OCI-LY1 (cell line): ENCODE data around the gene BNIP5.

Source experiments
- H2AFZ ChIP-seq: fragments of 200-600 bp; sonication (generic), shearing (Covaris generic); 2 replicates; pipeline ENCODE4 v1.6.0; 2014; ENCODE audit warnings: antibody characterized with exemption, mild to moderate bottlenecking, low read length
- H3F3A ChIP-seq: fragments of 200-600 bp; sonication (generic), shearing (Covaris generic); 2 replicates; pipeline ENCODE4 v1.6.0; 2014; ENCODE audit warnings: mild to moderate bottlenecking, antibody characterized with exemption, low read length, moderate library complexity; ENCODE audit not compliant: insufficient read depth
- H3K27ac ChIP-seq: fragments of 200-600 bp; sonication (generic); 2 replicates; pipeline ENCODE4 v1.5.1; 2014; ENCODE audit warnings: low read length, mixed run types, mild to moderate bottlenecking, low read depth; ENCODE audit not compliant: poor library complexity, severe bottlenecking
- H3K27me3 ChIP-seq: fragments of 200-600 bp; sonication (generic); 2 replicates; pipeline ENCODE4 v1.6.0; 2014; ENCODE audit warnings: antibody characterized with exemption, mild to moderate bottlenecking, low read length, moderate library complexity; ENCODE audit not compliant: insufficient read depth
- H3K36me3 ChIP-seq: fragments of 200-600 bp; sonication (generic); 2 replicates; pipeline ENCODE4 v1.6.1; 2014; ENCODE audit warnings: mild to moderate bottlenecking, antibody characterized with exemption, low read length, moderate library complexity, mixed read lengths; ENCODE audit not compliant: insufficient read depth
- H3K4me1 ChIP-seq: fragments of 200-600 bp; sonication (generic); 2 replicates; pipeline ENCODE4 v1.5.1; 2014; ENCODE audit warnings: mild to moderate bottlenecking, low read length, moderate library complexity; ENCODE audit not compliant: insufficient read depth, severe bottlenecking
- H3K4me2 ChIP-seq: fragments of 200-600 bp; sonication (generic), shearing (Covaris generic); 2 replicates; pipeline ENCODE4 v1.6.1; 2014; ENCODE audit warnings: low read length
- H3K4me3 ChIP-seq: fragments of 200-600 bp; sonication (generic); 2 replicates; pipeline ENCODE4 v1.5.1; 2014; ENCODE audit warnings: low read length, low read depth, mild to moderate bottlenecking, mixed read lengths; ENCODE audit not compliant: poor library complexity, severe bottlenecking
- H3K79me2 ChIP-seq: fragments of 200-600 bp; shearing (Covaris generic); 2 replicates; pipeline ENCODE4 v1.6.1; 2016; ENCODE audit warnings: mixed run types, low read length, mixed read lengths; ENCODE audit not compliant: insufficient read depth
- H3K9ac ChIP-seq: fragments of 200-600 bp; sonication (generic), shearing (Covaris generic); 2 replicates; pipeline ENCODE4 v1.6.1; 2014; ENCODE audit warnings: mild to moderate bottlenecking, low read length, mixed read lengths
- H3K9me2 ChIP-seq: fragments of 200-600 bp; sonication (generic), shearing (Covaris generic); 2 replicates; pipeline ENCODE4 v1.6.1; 2014; ENCODE audit warnings: low read depth, mild to moderate bottlenecking, low read length, mixed read lengths
- H3K9me3 ChIP-seq: fragments of 200-600 bp; shearing (Covaris generic); 2 replicates; pipeline ENCODE4 v1.6.1; 2014; ENCODE audit warnings: low read length, mixed read lengths
- H4K20me1 ChIP-seq: fragments of 200-600 bp; sonication (generic), shearing (Covaris generic); 2 replicates; pipeline ENCODE4 v1.6.0; 2016; ENCODE audit warnings: mild to moderate bottlenecking, low read length; ENCODE audit not compliant: insufficient read depth
- CTCF ChIP-seq: fragments of 200-600 bp; sonication (generic), shearing (Covaris generic); IDR thresholded peaks from 2 replicates; pipeline ENCODE4 v1.5.1; 2017; ENCODE audit warnings: mild to moderate bottlenecking, antibody characterized with exemption, low read length, moderate library complexity, mixed read lengths
- EZH2 ChIP-seq: fragments of 200-600 bp; sonication (generic), shearing (Covaris generic); IDR thresholded peaks from 2 replicates; pipeline ENCODE4 v1.8.0; 2017; ENCODE audit warnings: borderline replicate concordance, mixed run types, mild to moderate bottlenecking, antibody characterized with exemption, low read length, moderate library complexity, mixed read lengths

Gene BNIP5

GRCh38 chr6:36374972-36375371 lies 38.3 kb upstream of the BNIP5 start:
- no peaks in the 10 kb centered on the region for H3K9me3 ChIP-seq
- H3K27me3 ChIP-seq, result no peaks in the 10 kb centered on the region; the same call in 1 of the 2 replicates
- H3F3A ChIP-seq, result no peaks in the 10 kb centered on the region
- no peaks in the 10 kb centered on the region for H4K20me1 ChIP-seq
- no peak overlapping the region for H3K27ac ChIP-seq
- H3K79me2 ChIP-seq, result no peaks in the 10 kb centered on the region
- no peak overlapping the region for H3K9ac ChIP-seq
- no peaks in the 10 kb centered on the region for H3K9me2 ChIP-seq
- no peaks in the 10 kb centered on the region for H3K4me1 ChIP-seq
- no peak overlapping the region for H3K4me3 ChIP-seq
- H2AFZ ChIP-seq, result no peak overlapping the region
- TF ChIP-seq CTCF, result no peak
- no peak for TF ChIP-seq EZH2
- H3K4me2 ChIP-seq, result no peak overlapping the region
- H3K36me3 ChIP-seq, result no peaks in the 10 kb centered on the region

- Histone ChIP-seq H3K36me3 (no peaks in the 10 kb centered on the region), H3K4me1 (no peaks in the 10 kb centered on the region), H3K27ac (no peak overlapping the region), H3K4me2 (no peak overlapping the region), H3K9ac (no peak overlapping the region), H2AFZ (no peak overlapping the region), H3K9me3 (no peaks in the 10 kb centered on the region), H4K20me1 (no peaks in the 10 kb centered on the region), H3K27me3 (peaks cover 2% of the 10 kb centered on the region; the same call in 1 of the 2 replicates), H3F3A (no peaks in the 10 kb centered on the region), H3K4me3 (no peak overlapping the region), H3K79me2 (no peaks in the 10 kb centered on the region), H3K9me2 (no peaks in the 10 kb centered on the region)
- TF ChIP-seq EZH2 (no peak), CTCF (no peak)
Measured at GRCh38 chr6:36374194-36374593, 37.5 kb upstream of the BNIP5 start.

GRCh38 chr6:36373368-36374019 lies 36.8 kb upstream of the BNIP5 start:
- TF ChIP-seq EZH2, result no peak
- Histone ChIP-seq H3K27ac (no peak overlapping the region), H3K79me2 (no peaks in the 10 kb centered on the region), H3K36me3 (no peaks in the 10 kb centered on the region), H3K9me2 (no peaks in the 10 kb centered on the region), H3K9me3 (no peaks in the 10 kb centered on the region), H3K4me3 (no peak overlapping the region), H3K4me1 (no peaks in the 10 kb centered on the region), H2AFZ (no peak overlapping the region), H3F3A (no peaks in the 10 kb centered on the region), H3K4me2 (no peak overlapping the region), H4K20me1 (no peaks in the 10 kb centered on the region), H3K27me3 (peaks cover 4% of the 10 kb centered on the region; the same call in 1 of the 2 replicates), H3K9ac (no peak overlapping the region)

GRCh38 chr6:36372088-36372487 lies 35.4 kb upstream of the BNIP5 start:
- Histone ChIP-seq H3K27me3 (peaks cover 7% of the 10 kb centered on the region; the same call in 1 of the 2 replicates), H3K27ac (no peak overlapping the region)

More at GRCh38 chr6:36372088-36372487, 35.4 kb upstream of the BNIP5 start:
- Histone ChIP-seq H3K9me3 (no peaks in the 10 kb centered on the region), H3K9me2 (no peaks in the 10 kb centered on the region), H4K20me1 (no peaks in the 10 kb centered on the region), H2AFZ (no peak overlapping the region), H3F3A (no peaks in the 10 kb centered on the region), H3K4me2 (no peak overlapping the region), H3K79me2 (no peaks in the 10 kb centered on the region), H3K4me3 (no peak overlapping the region), H3K36me3 (no peaks in the 10 kb centered on the region), H3K4me1 (no peaks in the 10 kb centered on the region), H3K9ac (no peak overlapping the region)
- no peak for TF ChIP-seq CTCF
- no peak for TF ChIP-seq EZH2
